Measurements from ENCODE around the gene RICTOR.
A peak's percentile ranks its signal among the peaks of the same experiment; 100 is the strongest.

Gene RICTOR

GRCh38 chr5:39092581-39093351 is 18.6 kb upstream of the RICTOR start:
- no peak for DNase-seq

GRCh38 chr5:39091940-39092580 is 17.9 kb upstream of the RICTOR start:
- DNase-seq: no peak

GRCh38 chr5:39083968-39084367 is 9.8 kb upstream of the RICTOR start:
- DNase-seq: no peak

GRCh38 chr5:39082995-39083394 is 8.8 kb upstream of the RICTOR start:
- no peak for DNase-seq

GRCh38 chr5:39080597-39081204 is 6.5 kb upstream of the RICTOR start:
- DNase-seq: peak; percentile 38

- DNase-seq: no peak
Observed at GRCh38 chr5:39080168-39080567, 6.0 kb upstream of the RICTOR start.

GRCh38 chr5:39079147-39079546 is 4.9 kb upstream of the RICTOR start:
- no peak for DNase-seq

GRCh38 chr5:39076757-39077728 is 2.8 kb upstream of the RICTOR start:
- no peak for DNase-seq

- no peak for DNase-seq
Observed at GRCh38 chr5:39076101-39076756, 2.0 kb upstream of the RICTOR start.

- DNase-seq: no peak
Observed at GRCh38 chr5:39073767-39074016, 507 bp downstream of the RICTOR start.

GRCh38 chr5:39072925-39073766 is 1.1 kb downstream of the RICTOR start:
- DNase-seq: no peak

GRCh38 chr5:39068099-39068498 is 6.1 kb downstream of the RICTOR start:
- no peak for DNase-seq

GRCh38 chr5:39064450-39064849 is 9.7 kb downstream of the RICTOR start:
- no peak for DNase-seq

- DNase-seq: no peak
Observed at GRCh38 chr5:39063037-39063436, 11.2 kb downstream of the RICTOR start.

- no peak for DNase-seq
Observed at GRCh38 chr5:39062530-39062929, 11.7 kb downstream of the RICTOR start.

GRCh38 chr5:39062104-39062503 is 12.1 kb downstream of the RICTOR start:
- no peak for DNase-seq

GRCh38 chr5:39059064-39059463 is 15.1 kb downstream of the RICTOR start:
- DNase-seq: no peak

- no peak for DNase-seq
Observed at GRCh38 chr5:39058178-39058921, 15.8 kb downstream of the RICTOR start.

GRCh38 chr5:39057734-39058133 is 16.5 kb downstream of the RICTOR start:
- no peak for DNase-seq

GRCh38 chr5:39055768-39056398 is 18.3 kb downstream of the RICTOR start:
- no peak for DNase-seq

Data from amniotic stem cell (primary cell).